ENCODE data around the gene IFT43.

Gene IFT43

GRCh38 chr14:76101391-76102379, 116.1 kb downstream of the IFT43 start:
- H3K4me3 ChIP-seq (ENCODE audit: low read depth, low read length), result no peak overlapping the region

DNA sequence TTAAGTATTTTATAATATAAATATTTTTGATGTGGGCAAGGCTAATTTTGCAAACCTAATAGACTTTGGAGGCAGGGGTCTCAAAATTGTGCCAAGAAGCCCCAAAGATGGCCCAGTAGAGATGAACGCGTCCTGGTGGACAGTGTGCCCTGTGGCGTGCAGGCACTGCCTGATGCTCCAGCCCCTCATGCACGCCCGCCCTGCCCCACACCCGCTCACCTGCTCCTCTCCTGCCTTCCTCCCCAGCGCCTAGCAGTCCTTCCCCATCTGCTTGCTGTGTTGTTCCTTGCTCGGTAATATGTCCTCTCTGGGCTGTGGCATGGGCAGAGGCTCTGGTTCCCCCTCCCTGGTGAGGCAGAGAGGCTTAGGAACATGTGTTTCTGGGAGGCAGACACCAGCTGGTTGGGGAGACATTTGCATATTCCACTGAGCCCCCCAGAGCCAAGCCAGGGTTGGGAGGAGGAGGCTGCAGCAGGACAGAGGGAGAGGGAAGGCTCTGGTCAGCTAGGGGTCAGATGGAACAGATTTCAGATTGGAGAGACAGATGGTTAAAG, 119.3 kb downstream of the IFT43 start:
- H3K4me3 ChIP-seq (ENCODE audit: low read depth, low read length), result no peak overlapping the region

GRCh38 chr14:76106188-76106587, 120.6 kb downstream of the IFT43 start:
- H3K4me3 ChIP-seq (ENCODE audit: low read depth, low read length), result no peak overlapping the region

- H3K4me3 ChIP-seq (ENCODE audit: low read depth, low read length), result no peak overlapping the region
Observed at GRCh38 chr14:76109087-76109880, 123.7 kb downstream of the IFT43 start.

DNA sequence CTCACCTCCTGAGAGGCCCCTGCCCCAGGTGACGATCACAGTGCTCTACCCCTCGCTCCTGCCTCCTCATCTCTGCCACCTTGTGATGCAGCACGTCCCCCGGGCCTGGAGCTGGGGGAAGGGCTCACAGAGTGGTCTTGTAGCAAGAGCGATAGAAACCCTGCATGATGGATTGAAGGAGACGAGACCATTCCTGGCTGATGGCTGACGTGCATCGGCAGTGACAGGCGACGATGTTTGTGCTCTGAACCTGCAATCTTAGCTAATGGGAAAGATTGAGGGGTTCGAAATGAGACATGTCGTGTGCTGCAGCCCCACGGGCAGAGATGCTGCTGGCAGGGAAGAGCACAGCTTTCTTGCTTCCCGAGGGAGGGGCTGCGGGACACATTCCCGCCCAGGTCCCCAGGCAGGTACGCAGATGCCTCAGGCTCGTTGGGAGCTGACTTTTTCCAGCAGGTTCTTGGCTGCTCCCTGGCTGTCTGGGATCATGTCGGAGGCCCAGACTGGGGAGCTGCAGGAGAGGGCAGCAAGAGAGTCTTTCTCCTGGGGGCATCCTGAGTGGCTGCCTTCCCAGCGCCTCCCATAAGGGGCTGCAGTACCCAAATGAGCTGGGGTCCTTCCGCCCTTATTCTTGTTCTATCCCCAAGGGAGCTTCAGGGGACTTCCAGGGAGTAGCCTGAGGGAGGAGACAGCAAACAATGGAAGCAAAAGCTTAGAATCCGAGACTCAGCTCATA, 127.5 kb downstream of the IFT43 start:
- no peak overlapping the region for H3K4me3 ChIP-seq (ENCODE audit: low read depth, low read length)

- no peak overlapping the region for H3K4me3 ChIP-seq (ENCODE audit: low read depth, low read length)
Observed at GRCh38 chr14:76113691-76114090, 128.1 kb downstream of the IFT43 start.

DNA sequence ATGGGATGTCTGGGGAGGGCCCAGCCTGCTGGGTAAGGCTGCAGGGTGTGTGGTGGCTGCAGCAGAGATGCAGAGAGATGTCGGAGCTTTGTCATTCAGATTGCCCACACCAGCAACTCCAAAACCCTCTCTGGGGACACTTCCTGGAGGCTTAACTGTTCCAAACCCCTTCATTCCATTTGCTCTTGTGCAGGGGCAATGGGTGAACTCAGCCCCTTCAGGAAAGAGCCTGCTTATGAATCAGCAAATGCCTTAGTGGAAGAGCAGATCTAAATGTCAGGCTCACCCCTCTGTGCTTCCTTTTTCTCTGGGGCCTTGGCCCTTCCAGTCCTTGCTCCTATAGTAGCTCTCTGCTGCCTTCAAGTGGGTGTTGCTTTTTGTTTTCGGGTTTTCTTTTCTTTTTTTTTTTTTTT, 129.5 kb downstream of the IFT43 start:
- H3K4me3 ChIP-seq (ENCODE audit: low read depth, low read length), result no peak overlapping the region

DNA sequence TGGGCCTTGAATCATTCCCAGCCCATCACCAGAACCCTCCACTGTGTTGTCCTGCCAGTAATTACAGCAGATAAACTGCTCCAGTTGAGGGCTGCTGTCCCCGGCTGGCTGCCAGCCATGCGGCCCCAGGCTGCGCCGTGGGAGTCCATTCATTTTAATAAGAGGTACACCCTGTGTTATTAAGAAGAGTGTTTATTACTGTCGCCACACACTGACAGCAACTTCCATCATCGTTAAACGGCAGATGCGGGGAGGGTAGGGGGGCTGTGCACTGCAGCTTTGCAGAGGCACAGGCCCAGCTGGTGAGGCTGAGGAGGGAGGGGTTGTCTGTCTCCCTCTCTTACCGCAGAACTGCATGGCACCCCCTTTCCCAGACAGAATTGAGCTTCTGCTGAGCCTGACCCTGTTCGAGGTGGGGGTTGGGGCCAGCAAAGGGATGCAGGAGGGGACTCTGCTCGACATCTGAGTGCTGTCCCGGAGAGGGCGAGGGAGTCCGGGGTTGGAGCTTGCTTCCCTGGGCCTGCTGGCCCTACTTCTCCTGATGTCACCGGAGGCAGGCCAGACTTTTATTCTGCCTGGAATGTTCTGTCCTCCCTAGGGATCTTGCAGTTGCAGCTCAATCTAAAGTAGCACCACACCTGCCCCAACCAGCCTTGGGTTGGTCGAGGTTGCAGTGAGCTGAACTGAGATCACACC, 132.4 kb downstream of the IFT43 start:
- H3K4me3 ChIP-seq (ENCODE audit: low read depth, low read length), result no peak overlapping the region

GRCh38 chr14:76118594-76118993, 133.0 kb downstream of the IFT43 start:
- no peak overlapping the region for H3K4me3 ChIP-seq (ENCODE audit: low read depth, low read length)

GRCh38 chr14:76121089-76121748, 135.7 kb downstream of the IFT43 start:
- H3K4me3 ChIP-seq (ENCODE audit: low read depth, low read length), result no peak overlapping the region

GRCh38 chr14:76123426-76124225, 138.1 kb downstream of the IFT43 start:
- no peak overlapping the region for H3K4me3 ChIP-seq (ENCODE audit: low read depth, low read length)

- H3K4me3 ChIP-seq (ENCODE audit: low read depth, low read length), result no peak overlapping the region
Observed at GRCh38 chr14:76125511-76125910, 139.9 kb downstream of the IFT43 start.

GRCh38 chr14:76126076-76126475, 140.5 kb downstream of the IFT43 start:
- H3K4me3 ChIP-seq (ENCODE audit: low read depth, low read length), result no peak overlapping the region

- no peak overlapping the region for H3K4me3 ChIP-seq (ENCODE audit: low read depth, low read length)
Observed at GRCh38 chr14:76129851-76130576, 144.5 kb downstream of the IFT43 start.

- no peak overlapping the region for H3K4me3 ChIP-seq (ENCODE audit: low read depth, low read length)
Observed at GRCh38 chr14:76131071-76131965, 145.8 kb downstream of the IFT43 start.

- H3K4me3 ChIP-seq (ENCODE audit: low read depth, low read length), result no peak overlapping the region
Observed at GRCh38 chr14:76133103-76133502, 147.5 kb downstream of the IFT43 start.

All from iPS-11a (cell line).